ENCODE results near the gene FADS6. TPM values are rescaled to one million over a fixed set of nuclear protein-coding genes. Genes with fewer than 3 reads are reported as not detected.

FADS6 gene
- total RNA-seq, 1 experiment from 2014 or later, result not detected

- Histone ChIP-seq H3K9me3 (replicated peaks) (no peaks in the 10 kb centered on the region), H3K4me1 (replicated peaks) (peaks cover 12% of the 10 kb centered on the region)
- DNase-seq (ENCODE audit: low read depth in 1 of 2, low spot score in 2 of 2), result no peak
These were observed 52.3 kb downstream of the FADS6 start for GRCh38 chr17:74840989-74841666.

DNA sequence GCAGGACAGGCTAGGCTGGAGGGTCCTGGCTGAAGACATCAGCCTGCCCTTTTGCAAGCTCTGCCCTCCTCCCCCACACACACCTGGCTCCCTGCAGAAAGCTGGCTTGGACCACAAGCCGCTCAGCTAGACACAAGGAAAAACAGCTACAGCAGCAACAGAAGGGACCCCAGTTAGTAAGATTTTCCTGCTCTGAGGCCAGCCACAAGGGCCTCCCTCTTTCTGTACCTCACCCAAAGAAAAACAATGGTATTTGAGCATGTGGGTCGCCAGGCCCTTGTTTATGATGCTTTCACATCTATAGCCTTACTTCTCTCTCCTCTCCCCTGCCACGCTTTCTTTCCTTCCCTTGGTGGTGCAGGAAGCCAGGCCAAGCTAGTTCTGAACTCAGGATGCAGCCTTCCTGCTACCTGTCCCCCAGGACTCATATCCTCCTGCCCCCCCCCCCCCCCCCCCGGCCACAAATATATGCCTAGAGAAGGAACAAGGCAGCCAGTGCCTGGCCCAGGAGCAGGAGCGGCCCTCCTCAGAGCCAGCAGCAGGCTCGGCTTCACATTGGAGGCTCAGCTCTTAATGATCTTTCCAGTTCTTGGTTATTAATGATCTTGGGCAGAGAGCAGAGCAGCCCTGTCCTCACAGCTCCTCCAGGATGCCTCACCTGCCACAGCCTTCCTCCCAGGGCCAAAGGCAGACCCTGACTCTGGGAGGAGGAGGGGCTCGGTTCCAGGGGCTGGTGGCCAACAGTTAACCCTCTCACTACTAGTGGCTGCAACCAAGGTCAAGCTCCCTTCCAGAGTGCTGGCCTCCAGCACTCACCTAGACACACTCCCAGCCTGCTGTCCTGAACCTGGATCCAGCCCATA is 53.2 kb downstream of the FADS6 start:
- H3K9me3 ChIP-seq (replicated peaks), result no peaks in the 10 kb centered on the region
- no peaks in the 10 kb centered on the region; the same call in 1 of the 2 replicates for H3K27me3 ChIP-seq (replicated peaks)
- peaks cover 28% of the 10 kb centered on the region for H3K36me3 ChIP-seq
- no peak overlapping the region for H3K27ac ChIP-seq
- H3K4me3 ChIP-seq, result no peak overlapping the region
- DNase-seq (ENCODE audit: low read depth in 1 of 2, low spot score in 2 of 2), result no peak
- peaks cover 12% of the 10 kb centered on the region for H3K4me1 ChIP-seq (replicated peaks)

More at GRCh38 chr17:74840989-74841666, 52.3 kb downstream of the FADS6 start:
- Histone ChIP-seq H3K4me3 (no peak overlapping the region), H3K27ac (no peak overlapping the region), H3K36me3 (peaks cover 22% of the 10 kb centered on the region), H3K27me3 (replicated peaks) (no peaks in the 10 kb centered on the region; the same call in 1 of the 2 replicates)

- Histone ChIP-seq H3K4me1 (replicated peaks) (peaks cover 10% of the 10 kb centered on the region), H3K4me3 (no peak overlapping the region), H3K27ac (no peak overlapping the region), H3K27me3 (replicated peaks) (no peaks in the 10 kb centered on the region; the same call in 1 of the 2 replicates), H3K36me3 (peaks cover 31% of the 10 kb centered on the region), H3K9me3 (replicated peaks) (no peaks in the 10 kb centered on the region)
- DNase-seq (ENCODE audit: low read depth in 1 of 2, low spot score in 2 of 2), result no peak
These were observed 55.2 kb downstream of the FADS6 start for GRCh38 chr17:74838274-74838673.

DNA sequence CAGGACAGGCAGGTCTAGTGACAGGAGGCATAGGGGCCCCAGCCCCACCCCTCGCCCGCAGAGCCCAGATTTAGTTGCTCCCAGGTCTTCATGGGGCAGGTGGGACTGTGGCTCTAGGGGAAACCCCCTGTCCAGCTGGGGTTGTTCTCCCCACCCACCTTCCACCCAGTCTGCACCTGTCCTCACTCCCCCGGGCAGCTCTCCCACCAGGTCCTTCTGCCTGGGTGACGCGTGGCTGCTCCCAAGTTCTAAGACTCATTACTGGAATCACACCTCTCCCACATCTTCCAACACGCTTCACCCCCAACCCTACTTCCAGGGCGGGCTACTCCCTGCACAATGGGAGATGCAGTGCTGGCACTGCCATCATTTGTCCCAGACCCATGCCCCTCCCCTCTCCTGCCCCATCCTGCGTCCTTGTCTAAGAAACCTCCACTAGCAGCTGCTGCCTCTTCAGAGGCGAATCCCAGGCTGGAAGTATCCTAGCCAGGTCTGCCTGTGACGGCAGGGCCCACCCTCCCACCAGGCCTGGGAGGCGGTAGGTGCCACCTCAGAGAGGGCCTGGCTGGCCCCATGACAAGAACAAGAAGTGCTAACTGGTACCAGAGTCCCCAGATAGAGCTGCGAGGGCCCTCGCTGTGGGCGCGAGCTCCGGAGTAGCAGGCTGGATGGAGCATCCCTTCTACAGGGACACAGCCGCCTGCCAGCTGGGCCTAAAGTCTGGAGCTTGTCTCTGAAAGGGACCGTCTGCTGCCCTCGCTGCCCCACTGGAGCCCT is 56.6 kb downstream of the FADS6 start:
- Histone ChIP-seq H3K27me3 (replicated peaks) (no peaks in the 10 kb centered on the region), H3K4me3 (no peak overlapping the region), H3K4me1 (replicated peaks) (no peaks in the 10 kb centered on the region), H3K9me3 (replicated peaks) (no peaks in the 10 kb centered on the region), H3K27ac (no peak overlapping the region), H3K36me3 (peaks cover 31% of the 10 kb centered on the region)
- no peak for DNase-seq (ENCODE audit: low read depth in 1 of 2, low spot score in 2 of 2)

- no peak for DNase-seq (ENCODE audit: low read depth in 1 of 2, low spot score in 2 of 2)
- Histone ChIP-seq H3K9me3 (replicated peaks) (no peaks in the 10 kb centered on the region), H3K4me3 (no peak overlapping the region), H3K27me3 (replicated peaks) (no peaks in the 10 kb centered on the region), H3K27ac (no peak overlapping the region), H3K36me3 (peaks cover 31% of the 10 kb centered on the region), H3K4me1 (replicated peaks) (no peaks in the 10 kb centered on the region)
These were observed 57.2 kb downstream of the FADS6 start for GRCh38 chr17:74836191-74836590.

GRCh38 chr17:74833501-74834377 is 59.7 kb downstream of the FADS6 start:
- H3K9me3 ChIP-seq (replicated peaks), result no peaks in the 10 kb centered on the region
- peaks cover 49% of the 10 kb centered on the region for H3K36me3 ChIP-seq
- no peak overlapping the region for H3K4me3 ChIP-seq
- no peaks in the 10 kb centered on the region for H3K27me3 ChIP-seq (replicated peaks)
- H3K27ac ChIP-seq, result no peak overlapping the region
- DNase-seq (ENCODE audit: low read depth in 1 of 2, low spot score in 2 of 2), result no peak
- H3K4me1 ChIP-seq (replicated peaks), result no peaks in the 10 kb centered on the region

GRCh38 chr17:74832421-74832820 is 61.0 kb downstream of the FADS6 start:
- Histone ChIP-seq H3K4me3 (no peak overlapping the region), H3K27me3 (replicated peaks) (no peaks in the 10 kb centered on the region), H3K27ac (no peak overlapping the region)

DNA sequence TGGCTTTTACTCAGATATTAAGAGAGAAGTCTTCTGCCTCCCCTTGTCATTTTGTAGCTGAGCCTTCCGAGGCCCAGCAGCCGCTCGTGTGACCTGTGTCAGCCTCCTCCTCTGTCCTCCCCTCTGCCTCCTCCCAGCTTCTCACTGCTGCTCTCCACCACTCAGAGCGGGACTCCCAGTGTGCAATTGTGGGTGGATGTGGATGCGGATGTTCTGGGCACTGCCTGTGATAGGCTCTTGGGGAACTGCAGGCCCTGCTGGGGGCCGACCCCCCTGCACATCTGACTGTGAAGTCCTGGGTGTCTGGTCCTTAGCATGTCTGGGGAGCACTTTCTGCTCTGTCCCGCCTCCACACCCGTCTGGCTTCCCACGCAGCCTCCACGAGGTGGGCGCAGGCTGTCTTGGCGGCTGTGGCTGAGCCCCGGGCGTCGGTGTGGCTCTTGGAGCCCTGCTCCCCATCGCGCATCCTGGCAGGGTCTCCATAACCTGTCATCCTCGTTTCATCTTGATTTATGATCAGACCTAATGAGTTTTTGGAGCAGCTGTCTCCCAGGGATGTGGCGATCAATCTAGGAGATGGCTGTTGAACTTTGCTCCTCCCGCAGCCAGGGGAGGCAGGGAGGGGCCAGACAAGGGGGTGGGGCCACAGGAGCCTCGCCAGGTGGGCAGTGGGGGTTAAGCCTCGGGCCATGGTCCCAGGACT is 61.8 kb downstream of the FADS6 start:
- H3K4me1 ChIP-seq (replicated peaks), result no peaks in the 10 kb centered on the region
- H3K4me3 ChIP-seq, result no peak overlapping the region
- DNase-seq (ENCODE audit: low read depth in 1 of 2, low spot score in 2 of 2), result no peak
- H3K36me3 ChIP-seq, result peaks cover 31% of the 10 kb centered on the region
- no peaks in the 10 kb centered on the region for H3K27me3 ChIP-seq (replicated peaks)
- no peaks in the 10 kb centered on the region for H3K9me3 ChIP-seq (replicated peaks)
- no peak overlapping the region for H3K27ac ChIP-seq

More at GRCh38 chr17:74832421-74832820, 61.0 kb downstream of the FADS6 start:
- no peak for DNase-seq (ENCODE audit: low read depth in 1 of 2, low spot score in 2 of 2)
- Histone ChIP-seq H3K36me3 (peaks cover 38% of the 10 kb centered on the region), H3K4me1 (replicated peaks) (no peaks in the 10 kb centered on the region), H3K9me3 (replicated peaks) (no peaks in the 10 kb centered on the region)

GRCh38 chr17:74830861-74831260 is 62.6 kb downstream of the FADS6 start:
- Histone ChIP-seq H3K27me3 (replicated peaks) (no peaks in the 10 kb centered on the region), H3K36me3 (peaks cover 31% of the 10 kb centered on the region), H3K4me3 (no peak overlapping the region), H3K4me1 (replicated peaks) (no peaks in the 10 kb centered on the region), H3K27ac (no peak overlapping the region), H3K9me3 (replicated peaks) (no peaks in the 10 kb centered on the region)
- no peak for DNase-seq (ENCODE audit: low read depth in 1 of 2, low spot score in 2 of 2)

GRCh38 chr17:74827800-74828199 is 65.6 kb downstream of the FADS6 start:
- Histone ChIP-seq H3K27ac (no peak overlapping the region), H3K4me3 (no peak overlapping the region), H3K36me3 (peaks cover 41% of the 10 kb centered on the region), H3K4me1 (replicated peaks) (no peaks in the 10 kb centered on the region), H3K27me3 (replicated peaks) (no peaks in the 10 kb centered on the region), H3K9me3 (replicated peaks) (no peaks in the 10 kb centered on the region)
- DNase-seq (ENCODE audit: low read depth in 1 of 2, low spot score in 2 of 2), result no peak

All from SJSA1 (cell line).